Ascending aorta (tissue), 2 donors: ENCODE results near the gene LEFTY1. TPM values are rescaled to one million over a fixed set of nuclear protein-coding genes. Genes with fewer than 3 reads are reported as not detected.

Experiments used
- DNase-seq, 2 donors: peaks; one replicate each; pipeline ENCODE4 v3.0.0-alpha.2; 2019; ENCODE audit warnings: low spot score in 2 of 2
- H3K27ac ChIP-seq, 2 donors: fragments of 200-600 bp; sonication (generic); one replicate each; pipeline ENCODE4 v1.5.1; 2016 to 2017; ENCODE audit warnings: mild to moderate bottlenecking in 1 of 2
- H3K27me3 ChIP-seq: fragments of 200-600 bp; sonication (generic); one replicate; pipeline ENCODE4 v1.5.1; 2017
- H3K36me3 ChIP-seq, 2 donors: fragments of 200-600 bp; sonication (generic); one replicate each; pipeline ENCODE4 v1.5.1; 2016
- H3K4me1 ChIP-seq, 2 donors: fragments of 200-600 bp; sonication (generic); one replicate each; pipeline ENCODE4 v1.5.1; 2016 to 2017; ENCODE audit warnings: mild to moderate bottlenecking in 1 of 2
- H3K4me3 ChIP-seq, 2 donors: fragments of 200-600 bp; sonication (generic); one replicate each; pipeline ENCODE4 v1.5.1; 2016 to 2017; ENCODE audit warnings: mild to moderate bottlenecking in 1 of 2
- H3K9me3 ChIP-seq, 2 donors: fragments of 200-600 bp; sonication (generic); one replicate each; pipeline ENCODE4 v1.5.1; 2016
- intact Hi-C: fragments of 100-400 bp; cut with DNase I; formaldehyde crosslinking; loops from one replicate; pipeline ENCODE4 v1.15.1; 2023
- total RNA-seq: library from RNA; depleted of rRNA; stranded (reverse); fragments of >200 nt; gene quantifications from one replicate; pipeline ENCODE4 v1.1.0, GENCODE V29; 2016
- TF ChIP-seq, protein P1 (sequence below), 3 experiments: fragments of 200-600 bp in 2 of 3; fragments of 450-650 bp in 1 of 3; sonication (generic) in 2 of 3; IDR thresholded peaks; one replicate each; pipeline ENCODE4 v1.5.1; 2016 to 2019; ENCODE audit warnings: antibody characterized with exemption in 3 of 3, mild to moderate bottlenecking in 1 of 3, moderate library complexity in 1 of 3

Gene LEFTY1
- total RNA-seq, 1 donor from 2014 or later = not detected

DNA sequence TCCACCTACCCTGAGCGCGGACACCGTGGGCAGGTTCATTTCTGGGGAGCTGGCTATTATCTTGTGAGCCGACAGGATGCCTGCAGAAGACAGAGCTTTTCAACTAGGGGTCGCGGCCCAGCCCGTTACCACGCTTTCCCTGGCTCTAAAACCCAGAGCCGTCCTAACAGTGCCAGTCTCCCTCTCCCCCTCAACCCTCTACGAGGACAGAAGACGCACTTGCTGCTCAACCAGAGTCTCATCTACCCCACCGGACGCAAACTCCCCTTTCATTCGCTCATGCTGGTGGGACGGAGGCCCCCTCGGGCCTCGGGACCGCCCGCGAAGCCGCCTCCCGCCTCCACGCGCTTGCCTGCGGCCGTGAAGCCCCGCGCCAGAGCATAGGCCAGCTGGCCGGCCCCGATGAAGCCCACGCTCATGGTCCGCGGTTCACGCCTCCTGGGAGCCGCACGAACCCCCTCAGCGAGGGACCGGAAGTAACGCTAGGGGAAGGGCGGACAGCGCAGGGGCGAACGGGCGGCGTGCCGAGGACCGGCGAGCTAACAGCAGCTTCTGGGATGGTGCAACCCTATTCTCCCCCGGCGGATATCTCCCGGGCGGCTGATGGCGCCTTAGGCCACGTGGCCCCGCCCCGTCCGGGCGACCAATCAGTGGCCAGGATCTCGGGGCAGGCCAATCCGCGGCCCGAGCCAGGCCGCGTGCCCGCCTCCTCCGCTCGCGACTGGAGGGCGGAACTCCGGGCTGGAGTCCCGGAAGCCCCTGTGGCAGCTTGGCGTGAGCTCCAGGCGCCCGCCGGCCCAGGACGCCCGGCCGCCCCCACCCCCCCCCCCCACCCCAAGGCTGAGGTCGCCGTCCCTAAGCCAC is 35.0 kb upstream of the LEFTY1 start, which contains the start of gene PYCR2:
Gene PYCR2 (minus strand): TSS at position 559 of the 864 bp plus-strand sequence. CDS start 140 bp downstream, at position 419.
- DNase-seq = peak; percentile 87 to 98
- H3K27ac ChIP-seq = peak within 1 kb of the TSS; percentile 85 to 95
- no peaks in the 10 kb centered on the region for H3K27me3 ChIP-seq
- H3K36me3 ChIP-seq = peaks cover 10 to 20% of the 10 kb centered on the region in 2 donors
- no peaks in the 10 kb centered on the region for H3K9me3 ChIP-seq
- intact Hi-C loops = loop anchor here (5.0 to 10.0 kb wide), 3 partner anchors 263 to 497 kb away; partner anchors contain the start of genes ACBD3, ENAH and LBR
- peaks cover 6 to 19% of the 10 kb centered on the region in 2 donors for H3K4me1 ChIP-seq
- H3K4me3 ChIP-seq = peak within 1 kb of the TSS; percentile 80 to 84
- TF ChIP-seq, protein P1, sequence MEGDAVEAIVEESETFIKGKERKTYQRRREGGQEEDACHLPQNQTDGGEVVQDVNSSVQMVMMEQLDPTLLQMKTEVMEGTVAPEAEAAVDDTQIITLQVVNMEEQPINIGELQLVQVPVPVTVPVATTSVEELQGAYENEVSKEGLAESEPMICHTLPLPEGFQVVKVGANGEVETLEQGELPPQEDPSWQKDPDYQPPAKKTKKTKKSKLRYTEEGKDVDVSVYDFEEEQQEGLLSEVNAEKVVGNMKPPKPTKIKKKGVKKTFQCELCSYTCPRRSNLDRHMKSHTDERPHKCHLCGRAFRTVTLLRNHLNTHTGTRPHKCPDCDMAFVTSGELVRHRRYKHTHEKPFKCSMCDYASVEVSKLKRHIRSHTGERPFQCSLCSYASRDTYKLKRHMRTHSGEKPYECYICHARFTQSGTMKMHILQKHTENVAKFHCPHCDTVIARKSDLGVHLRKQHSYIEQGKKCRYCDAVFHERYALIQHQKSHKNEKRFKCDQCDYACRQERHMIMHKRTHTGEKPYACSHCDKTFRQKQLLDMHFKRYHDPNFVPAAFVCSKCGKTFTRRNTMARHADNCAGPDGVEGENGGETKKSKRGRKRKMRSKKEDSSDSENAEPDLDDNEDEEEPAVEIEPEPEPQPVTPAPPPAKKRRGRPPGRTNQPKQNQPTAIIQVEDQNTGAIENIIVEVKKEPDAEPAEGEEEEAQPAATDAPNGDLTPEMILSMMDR (IDR thresholded peaks at IDR 0.05) = no peak

DNA sequence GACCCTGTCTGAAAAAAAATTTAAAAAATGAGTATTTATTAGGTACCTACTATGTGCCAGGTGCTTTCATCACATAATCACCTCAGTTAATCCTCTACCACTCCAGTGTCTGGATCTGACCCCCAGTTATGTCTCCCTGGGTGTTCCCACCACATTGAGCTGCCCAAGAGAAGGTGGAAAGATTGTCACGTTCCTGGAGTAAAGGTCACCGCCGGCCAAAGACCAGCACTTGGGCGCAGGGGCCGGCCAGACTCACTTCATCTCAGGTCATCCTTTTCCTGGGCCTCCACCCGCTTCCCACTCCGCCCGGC is 34.4 kb upstream of the LEFTY1 start:
- Histone ChIP-seq H3K36me3 (peaks cover 14 to 21% of the 10 kb centered on the region in 2 donors), H3K4me1 (peaks cover 6 to 19% of the 10 kb centered on the region in 2 donors), H3K27me3 (no peaks in the 10 kb centered on the region), H3K27ac (peak overlapping the region; percentile 85 to 95), H3K4me3 (peak overlapping the region; percentile 80 to 84), H3K9me3 (no peaks in the 10 kb centered on the region)
- intact Hi-C loops = loop anchor here (5.0 to 10.0 kb wide), 3 partner anchors 264 to 496 kb away; partner anchors contain the start of genes ACBD3, ENAH and LBR
- DNase-seq = no peak
- TF ChIP-seq, protein P1 (IDR thresholded peaks at IDR 0.05) = no peak

DNA sequence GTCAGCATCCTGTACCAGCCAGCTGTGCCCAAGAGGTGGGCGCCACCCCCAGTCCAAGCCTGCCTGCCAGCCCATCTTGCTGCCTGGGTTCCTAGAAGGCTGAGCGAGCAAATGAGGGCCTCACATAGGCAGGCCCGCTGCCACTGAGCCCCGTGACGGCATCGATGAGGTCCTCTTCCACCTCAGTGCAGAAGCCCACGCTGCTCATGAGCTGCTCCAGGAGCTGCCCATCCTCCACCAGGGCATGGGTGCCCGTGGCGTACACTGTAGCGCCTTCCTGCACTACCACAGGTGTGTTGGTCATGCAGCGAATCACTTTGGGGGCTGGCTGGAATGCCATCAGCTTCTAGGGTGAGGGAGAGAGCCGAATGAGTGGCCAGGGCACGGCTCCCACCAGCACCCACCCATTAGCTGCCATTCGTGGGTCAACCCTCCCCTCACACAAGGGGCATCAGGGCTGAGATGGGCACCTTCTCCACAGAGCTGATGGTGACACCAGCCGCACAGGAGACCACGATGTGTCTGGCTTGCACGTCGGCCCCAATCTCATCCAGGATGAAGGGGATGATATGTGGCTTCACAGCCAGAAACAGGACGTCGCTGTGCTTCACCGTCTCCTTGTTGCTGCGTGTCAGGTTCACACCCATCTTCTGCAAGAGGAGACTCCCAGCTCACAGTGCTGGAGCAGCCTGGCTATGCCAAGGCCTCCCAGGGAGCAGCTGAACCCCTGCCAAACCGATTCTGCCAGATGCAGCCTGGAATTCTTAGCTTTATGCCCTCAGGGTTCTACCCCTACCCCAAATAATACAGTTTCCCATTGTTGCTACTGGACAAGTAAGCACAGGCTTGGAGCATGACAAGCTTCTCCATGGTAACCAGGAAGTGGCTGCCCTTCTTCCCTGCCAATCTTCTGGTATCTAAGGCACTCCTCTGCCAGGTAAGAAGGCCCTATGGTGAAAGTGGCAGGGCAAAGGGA is 33.1 kb upstream of the LEFTY1 start:
- Histone ChIP-seq H3K27me3 (no peaks in the 10 kb centered on the region), H3K27ac (no peak overlapping the region), H3K9me3 (no peaks in the 10 kb centered on the region), H3K4me1 (peaks cover 6 to 19% of the 10 kb centered on the region in 2 donors), H3K4me3 (no peak overlapping the region), H3K36me3 (peaks cover 18 to 31% of the 10 kb centered on the region in 2 donors)
- TF ChIP-seq, protein P1 (IDR thresholded peaks at IDR 0.05) = no peak
- intact Hi-C loops = loop anchor here (5.0 to 10.0 kb wide), 3 partner anchors 265 to 495 kb away; partner anchors contain the start of genes ACBD3, ENAH and LBR
- DNase-seq = no peak

DNA sequence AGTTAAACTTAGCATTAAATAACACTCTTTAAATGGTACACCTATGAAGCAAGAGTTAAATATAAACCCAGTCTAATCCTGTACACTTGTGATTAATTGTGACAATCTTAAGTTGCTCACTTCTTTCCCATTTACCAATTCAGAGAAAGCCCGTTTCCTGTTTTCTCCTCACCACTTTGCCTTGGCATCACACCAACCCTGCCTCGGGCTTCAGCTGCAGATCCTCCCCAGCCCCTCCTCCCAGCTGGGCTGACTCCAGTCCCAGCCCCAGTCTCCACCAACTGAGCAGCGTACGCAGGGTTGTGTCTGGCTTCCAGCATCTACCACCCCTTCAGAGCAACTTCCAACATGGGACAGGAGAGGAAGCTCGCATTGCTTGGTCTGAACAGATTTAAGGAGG is 31.0 kb upstream of the LEFTY1 start:
- Histone ChIP-seq H3K27ac (peak overlapping the region; percentile 22 to 43), H3K27me3 (no peaks in the 10 kb centered on the region), H3K36me3 (peaks cover 23 to 40% of the 10 kb centered on the region in 2 donors), H3K9me3 (no peaks in the 10 kb centered on the region), H3K4me3 (no peak overlapping the region), H3K4me1 (peaks cover 6 to 19% of the 10 kb centered on the region in 2 donors)
- DNase-seq = peak; percentile 24 to 81
- TF ChIP-seq, protein P1 (IDR thresholded peaks at IDR 0.05) = no peak
- intact Hi-C loops = loop anchor here (5.0 to 10.0 kb wide), 3 partner anchors 265 to 493 kb away; partner anchors contain the start of genes ACBD3, ENAH and LBR

DNA sequence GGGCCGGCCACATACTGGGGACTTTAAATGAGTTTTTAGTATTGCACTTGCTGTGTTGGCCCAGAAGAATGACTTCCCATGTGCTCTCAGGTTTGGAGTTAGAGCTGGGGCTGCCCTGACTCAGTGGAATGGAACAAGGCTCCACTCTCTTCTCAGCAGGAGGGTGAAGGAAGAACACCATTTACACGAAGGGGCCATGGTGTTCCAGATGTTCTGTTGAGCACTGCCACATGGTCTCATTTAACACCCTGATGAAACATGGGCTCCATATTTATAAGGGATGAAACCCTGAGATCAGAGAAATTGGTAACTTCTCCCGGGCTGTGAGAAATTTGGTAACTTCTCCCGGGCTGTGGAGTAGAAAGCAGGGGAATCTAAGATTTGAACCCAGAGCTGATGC is 29.3 kb upstream of the LEFTY1 start:
- TF ChIP-seq, protein P1 (IDR thresholded peaks at IDR 0.05) = no peak
- Histone ChIP-seq H3K9me3 (no peaks in the 10 kb centered on the region), H3K27me3 (no peaks in the 10 kb centered on the region), H3K36me3 (peaks cover 23 to 40% of the 10 kb centered on the region in 2 donors), H3K4me3 (no peak overlapping the region), H3K27ac (no peak overlapping the region), H3K4me1 (peaks cover 2 to 16% of the 10 kb centered on the region in 2 donors)
- DNase-seq = no peak
- intact Hi-C loops = no loop called here
